Activated CD4-positive, alpha-beta T cell treated with anti-CD3 and anti-CD28 coated beads for 1 hour (primary cell): ENCODE results near the gene CSMD2.

Source experiments
- DNase-seq: peaks from one replicate; pipeline ENCODE4 v3.0.0-alpha.2; 2020

The CSMD2 gene

GRCh38 chr1:33727310-33727709, 437.7 kb downstream of the CSMD2 start:
- no peak for DNase-seq

GRCh38 chr1:33726274-33726804, 438.7 kb downstream of the CSMD2 start:
- no peak for DNase-seq

GRCh38 chr1:33725556-33726160, 439.4 kb downstream of the CSMD2 start:
- no peak for DNase-seq

DNA sequence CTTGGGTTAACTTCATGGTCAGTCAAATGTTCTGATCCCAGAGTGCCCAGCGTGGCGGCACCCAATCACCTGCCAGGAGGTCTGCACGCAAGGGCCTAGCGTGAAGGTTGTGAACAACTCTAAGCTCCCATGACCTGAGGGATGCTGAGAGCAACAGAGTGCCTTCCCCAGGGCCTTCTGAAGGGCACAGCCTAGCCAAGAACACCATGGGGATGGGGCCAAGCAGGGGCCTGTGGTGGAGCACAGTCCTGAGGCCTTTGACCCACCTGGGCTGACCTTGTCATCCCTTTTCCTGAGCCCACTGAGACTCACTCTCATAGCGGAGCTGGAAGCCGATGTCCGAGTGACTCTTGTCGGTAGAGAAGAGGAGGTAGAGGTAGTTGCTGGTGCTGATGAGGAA, 440.0 kb downstream of the CSMD2 start:
- no peak for DNase-seq

GRCh38 chr1:33724348-33724747, 440.7 kb downstream of the CSMD2 start:
- no peak for DNase-seq

GRCh38 chr1:33723251-33723650, 441.8 kb downstream of the CSMD2 start:
- no peak for DNase-seq

- no peak for DNase-seq
Observed at GRCh38 chr1:33721301-33721815, 443.7 kb downstream of the CSMD2 start.

GRCh38 chr1:33719771-33720670, 445.0 kb downstream of the CSMD2 start:
- no peak for DNase-seq

DNA sequence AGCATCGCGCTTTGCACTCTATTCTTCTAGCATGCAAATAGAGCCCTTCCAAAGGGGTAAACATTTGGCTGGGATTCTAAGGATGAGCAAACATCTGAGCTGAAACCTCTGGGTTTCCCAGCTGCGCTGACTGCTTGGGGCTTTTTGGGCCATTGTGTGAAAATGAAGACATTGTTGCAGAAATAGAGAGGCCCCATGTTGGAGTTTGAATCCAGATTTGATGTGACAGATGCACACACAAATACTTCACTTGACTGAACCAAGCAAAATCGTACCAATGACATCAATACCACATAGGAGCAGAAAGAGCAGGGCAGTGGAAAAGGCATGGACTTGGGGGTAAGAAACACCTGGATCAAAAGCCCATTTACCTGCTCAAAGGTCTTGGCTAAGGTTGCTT, 445.7 kb downstream of the CSMD2 start:
- DNase-seq, result no peak

GRCh38 chr1:33718186-33718585, 446.8 kb downstream of the CSMD2 start:
- no peak for DNase-seq

GRCh38 chr1:33716976-33717688, 447.9 kb downstream of the CSMD2 start:
- no peak for DNase-seq

DNA sequence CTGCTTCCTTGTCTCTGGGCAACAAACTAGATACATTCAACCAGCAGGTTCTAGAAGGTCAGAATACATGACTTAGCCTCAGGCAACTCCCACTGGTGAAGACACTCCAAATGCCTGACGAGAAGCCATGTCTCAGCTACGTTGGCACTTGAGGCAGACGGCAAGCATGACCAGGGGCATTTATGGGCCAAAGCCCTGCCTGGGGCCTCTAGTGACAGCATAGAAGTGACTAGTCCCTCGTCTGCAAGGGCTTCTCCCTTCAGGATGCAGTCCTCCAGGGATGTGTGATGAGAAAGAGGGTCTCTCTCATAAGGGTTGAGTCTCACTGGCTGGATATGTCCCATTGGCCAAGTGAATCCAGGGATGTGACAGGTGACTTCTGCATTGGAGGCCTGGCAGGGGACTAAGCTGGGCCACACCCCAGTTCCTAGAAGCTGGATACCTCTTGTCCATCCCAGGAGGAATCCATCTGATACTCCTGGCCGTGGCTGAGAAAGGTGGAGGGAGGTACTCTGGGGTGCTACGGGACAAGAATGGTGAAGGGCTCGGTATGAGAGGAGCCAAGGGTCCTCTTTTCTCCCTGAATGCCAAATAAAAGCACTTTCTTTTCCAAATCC, 449.7 kb downstream of the CSMD2 start:
- DNase-seq, result no peak

DNA sequence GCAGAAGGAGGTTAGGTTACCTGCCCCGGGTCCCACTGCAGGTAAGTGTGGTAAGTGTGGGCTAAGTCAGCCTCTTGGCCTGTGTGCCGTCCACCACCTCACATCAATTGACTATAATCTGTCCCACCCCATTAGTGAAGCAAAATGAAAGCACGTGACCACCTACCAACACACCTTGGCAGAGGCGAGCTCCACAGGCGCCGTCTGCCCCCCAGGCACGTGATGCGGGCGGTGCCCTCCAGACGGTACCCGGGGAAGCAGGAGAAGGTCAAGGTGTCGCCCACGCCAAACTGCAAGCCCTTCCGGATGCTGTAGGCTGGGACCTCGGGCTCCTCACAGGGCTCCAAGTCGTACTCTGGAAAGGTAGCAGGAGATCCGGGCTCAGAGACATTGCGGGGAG, 450.6 kb downstream of the CSMD2 start:
- no peak for DNase-seq

DNA sequence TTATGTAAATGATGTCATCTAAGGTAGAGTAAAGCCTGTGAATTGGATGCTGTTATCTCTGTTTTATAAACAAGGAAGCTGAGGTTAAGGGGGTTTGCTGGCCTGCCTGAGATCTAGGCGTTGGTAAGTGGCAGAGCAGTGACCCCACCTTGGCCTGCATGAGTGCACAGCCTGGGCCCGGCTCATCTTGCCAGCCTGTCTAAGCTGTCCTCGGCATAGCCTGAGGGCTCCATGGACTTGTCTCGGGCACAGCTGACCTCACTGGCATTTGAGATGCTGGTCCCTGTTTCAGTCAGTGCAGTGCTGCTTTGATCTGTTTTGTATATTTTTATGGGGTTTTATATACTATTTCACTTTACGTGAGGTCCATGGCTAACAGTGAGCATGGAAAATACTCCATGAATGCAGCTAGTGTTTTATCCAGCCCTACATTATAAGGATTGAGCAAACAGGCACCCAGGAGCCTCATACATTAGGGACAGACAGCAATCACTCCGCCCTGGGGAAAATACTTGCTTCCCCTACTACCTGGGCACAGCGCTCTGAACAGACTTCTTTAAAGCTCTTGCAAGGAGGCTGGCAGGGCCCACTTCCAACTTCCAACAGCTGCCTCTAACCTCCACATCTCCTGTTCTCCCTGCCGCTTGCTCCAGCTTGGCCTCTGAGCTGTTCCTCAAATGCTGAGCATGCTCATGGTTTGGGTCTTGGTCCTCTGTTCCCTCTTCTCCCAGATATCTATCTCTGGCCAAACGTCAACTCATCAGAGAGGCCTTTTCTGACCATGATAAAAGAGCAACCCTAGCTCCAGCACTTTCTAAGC, 451.8 kb downstream of the CSMD2 start:
- no peak for DNase-seq

DNA sequence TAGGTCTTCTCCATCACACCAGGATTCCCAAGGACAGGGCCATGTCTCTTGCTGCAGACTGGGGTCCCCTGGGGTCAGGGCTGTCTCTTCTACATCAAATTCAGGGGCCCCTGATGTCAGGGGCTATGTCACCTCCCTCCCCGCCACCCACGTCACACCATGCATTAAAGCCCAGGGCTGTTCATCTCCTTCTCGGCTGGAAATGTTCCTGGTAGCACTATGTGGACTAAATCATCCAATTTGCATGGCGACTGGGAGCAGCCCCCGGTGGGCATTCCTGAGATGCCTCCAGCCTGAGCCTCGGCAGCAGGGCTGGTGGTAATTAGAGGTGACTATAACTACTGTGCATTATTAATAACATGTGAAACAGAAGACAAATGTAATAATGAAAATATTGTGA, 452.8 kb downstream of the CSMD2 start:
- DNase-seq, result no peak

- DNase-seq, result no peak
Observed at GRCh38 chr1:33711511-33711910, 453.5 kb downstream of the CSMD2 start.

GRCh38 chr1:33710967-33711366, 454.1 kb downstream of the CSMD2 start:
- no peak for DNase-seq

GRCh38 chr1:33709783-33710718, 455.0 kb downstream of the CSMD2 start:
- DNase-seq, result no peak

- DNase-seq, result no peak
Observed at GRCh38 chr1:33709174-33709782, 455.8 kb downstream of the CSMD2 start.

GRCh38 chr1:33706634-33707255, 458.3 kb downstream of the CSMD2 start:
- DNase-seq, result no peak
